Vagina (tissue), 2 donors: ENCODE results near the gene RPL10. TPM values are rescaled to one million over a fixed set of nuclear protein-coding genes. Genes with fewer than 3 reads are reported as not detected.

Experiments used
- DNase-seq, 2 donors: peaks; one replicate each; pipeline ENCODE4 v3.0.0-alpha.2; 2017; ENCODE audit errors: extremely low spot score in 2 of 2
- H3K27ac ChIP-seq: fragments of 200-600 bp; sonication (generic); one replicate; pipeline ENCODE4 v1.5.1; 2019
- H3K27me3 ChIP-seq: fragments of 200-600 bp; sonication (generic); one replicate; pipeline ENCODE4 v1.5.1; 2019
- H3K36me3 ChIP-seq, 2 donors: fragments of 200-600 bp; sonication (generic); one replicate each; pipeline ENCODE4 v1.5.1; 2017 to 2019
- H3K4me1 ChIP-seq: fragments of 200-600 bp; sonication (generic); one replicate; pipeline ENCODE4 v1.5.1; 2019
- H3K4me3 ChIP-seq, 2 donors: fragments of 200-600 bp; sonication (generic); 1 replicate in 1 of 2; 2 replicates in 1 of 2; pipeline ENCODE4 v1.5.1; 2016 to 2019
- H3K9me3 ChIP-seq: fragments of 200-600 bp; sonication (generic); one replicate; pipeline ENCODE4 v1.5.1; 2019
- CTCF ChIP-seq, 3 experiments: fragments of 450-650 bp in 2 of 3; fragments of 200-600 bp in 1 of 3; sonication (generic) in 1 of 3; IDR thresholded peaks; one replicate each; pipeline ENCODE4 v1.5.1; 2017 to 2019; ENCODE audit warnings: antibody characterized with exemption in 3 of 3, mild to moderate bottlenecking in 2 of 3, moderate library complexity in 2 of 3
- POLR2A ChIP-seq, 2 donors: fragments of 450-650 bp; IDR thresholded peaks; one replicate each; pipeline ENCODE4 v1.6.1; 2017; ENCODE audit warnings: antibody characterized with exemption in 2 of 2, mild to moderate bottlenecking in 2 of 2, moderate library complexity in 2 of 2
- POLR2AphosphoS5 ChIP-seq, 2 donors: sonication (generic); formaldehyde crosslinking; IDR thresholded peaks; one replicate each; pipeline ENCODE4 v1.9.0; 2017; ENCODE audit warnings: antibody characterized with exemption in 2 of 2, mild to moderate bottlenecking in 2 of 2, low read depth in 1 of 2; ENCODE audit not compliant: insufficient read depth in 1 of 2
- intact Hi-C: fragments of 100-400 bp; cut with DNase I; formaldehyde crosslinking; loops from one replicate; pipeline ENCODE4 v1.15.1; 2023
- microRNA-seq: library from miRNA; unstranded; fragments of <30 nt; microRNA quantifications from one replicate; pipeline ENCODE4, GENCODE V29; 2017; ENCODE audit warnings: borderline number of aligned reads, borderline replicate concordance
- small RNA-seq: library from RNA; depleted of rRNA; stranded (forward); fragments of <200 nt; gene quantifications from one replicate; pipeline ENCODE3, GENCODE V24; 2016
- total RNA-seq: library from RNA; depleted of rRNA; stranded (reverse); fragments of >200 nt; gene quantifications from one replicate; pipeline ENCODE4 v1.2.3, GENCODE V29; 2016

RPL10 gene
- total RNA-seq, 1 donor from 2014 or later: 3,948 TPM

DNA sequence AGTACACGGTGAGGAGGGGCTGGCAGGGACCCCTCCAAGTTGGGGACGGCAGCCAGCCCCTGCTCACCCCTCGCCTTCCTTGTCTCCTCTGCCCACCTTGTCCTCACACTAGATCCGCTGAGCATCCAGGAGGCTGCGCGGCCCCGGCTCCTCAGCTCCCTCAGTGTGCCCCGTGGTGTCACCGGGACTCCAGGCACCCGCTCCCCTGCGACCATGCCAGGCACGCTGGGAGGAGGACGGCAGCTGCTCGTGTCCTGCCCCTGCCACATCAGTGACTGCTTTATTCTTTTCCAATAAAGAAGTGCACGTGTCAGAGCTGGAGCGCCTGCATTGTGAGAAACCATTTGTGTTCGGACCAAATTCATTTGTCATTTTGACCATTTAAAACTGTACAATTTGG is 52.1 kb downstream of the RPL10 start:
- no peaks in the 10 kb centered on the region for H3K36me3 ChIP-seq
- intact Hi-C loops: no loop called here
- no peak for DNase-seq

More for the DNA sequence above, 52.1 kb downstream of the RPL10 start:
- Histone ChIP-seq H3K4me3 (no peak overlapping the region), H3K4me1 (peaks cover 4% of the 10 kb centered on the region), H3K27me3 (no peaks in the 10 kb centered on the region), H3K27ac (no peak overlapping the region), H3K9me3 (no peaks in the 10 kb centered on the region)
- TF ChIP-seq POLR2AphosphoS5 (IDR thresholded peaks at IDR 0.05; ENCODE audit: insufficient read depth in 1 of 2, low read depth in 1 of 2) (no peak), POLR2A (IDR thresholded peaks at IDR 0.05) (no peak), CTCF (IDR thresholded peaks at IDR 0.05) (no peak)

Small RNA genes within 50 kb of the gene (microRNA-seq; reads per million reads assigned to microRNA genes)
- 7.7 reads per million, percentile 17 among the genes with 10 or more reads in this experiment for gene MIR6858

Small RNA genes within 50 kb of the gene (small RNA-seq; reads per million reads assigned to genes)
- gene MIR6858: not detected
- not detected for gene SNORA70

Other genes with a start within 250 kb of the RPL10 start
- gene OPN1MW, start 215.8 kb upstream of the RPL10 start, total RNA-seq: not detected
- not detected for gene OPN1MW2, start 178.6 kb upstream of the RPL10 start, total RNA-seq
- not detected for gene OPN1MW3, start 140.8 kb upstream of the RPL10 start, total RNA-seq
- not detected for gene TEX28, start 103.3 kb upstream of the RPL10 start, total RNA-seq
- not detected for gene TKTL1, start 102.6 kb upstream of the RPL10 start, total RNA-seq
- gene FLNA, start 23.7 kb upstream of the RPL10 start, total RNA-seq: 1,247 TPM
- 59.2 TPM for gene EMD, start 19.1 kb upstream of the RPL10 start, total RNA-seq
- gene DNASE1L1, start 10.9 kb downstream of the RPL10 start, total RNA-seq: 52.1 TPM
- gene TAFAZZIN, start 13.2 kb downstream of the RPL10 start, total RNA-seq: 59.2 TPM
- 54.5 TPM for gene ATP6AP1, start 30.3 kb downstream of the RPL10 start, total RNA-seq
- gene GDI1, start 38.8 kb downstream of the RPL10 start, total RNA-seq: 116 TPM
- 33.6 TPM for gene FAM50A, start 45.8 kb downstream of the RPL10 start, total RNA-seq
- 20.1 TPM for gene PLXNA3, start 59.9 kb downstream of the RPL10 start, total RNA-seq
- gene LAGE3, start 80.9 kb downstream of the RPL10 start, total RNA-seq: 27.7 TPM
- 30.2 TPM for gene UBL4A, start 88.2 kb downstream of the RPL10 start, total RNA-seq
- gene SLC10A3, start 92.3 kb downstream of the RPL10 start, total RNA-seq: 28.2 TPM
- 59.9 TPM for gene FAM3A, start 117.9 kb downstream of the RPL10 start, total RNA-seq
- 86.4 TPM for gene G6PD, start 148.5 kb downstream of the RPL10 start, total RNA-seq
- 11.8 TPM for gene IKBKG, start 149.2 kb downstream of the RPL10 start, total RNA-seq
- gene CTAG1A, start 186.8 kb downstream of the RPL10 start, total RNA-seq: not detected
- gene CTAG1B, start 220.9 kb downstream of the RPL10 start, total RNA-seq: not detected